Measurements from ENCODE around the gene WNT11. TPM values are rescaled to one million over a fixed set of nuclear protein-coding genes. Genes with fewer than 3 reads are reported as not detected.

WNT11 gene
- total RNA-seq, 6 experiments from 2014 or later: 2.8 to 13.1 (median 5.5) TPM

- TF ChIP-seq POLR2A (IDR thresholded peaks at IDR 0.05) (no peak), CTCF (IDR thresholded peaks at IDR 0.05) (no peak)
- no peak overlapping the region for H3K4me3 ChIP-seq
- no peak overlapping the region for H3K27ac ChIP-seq
- no peaks in the 10 kb centered on the region for H3K36me3 ChIP-seq
- no peaks in the 10 kb centered on the region for H3K4me1 ChIP-seq
- no peaks in the 10 kb centered on the region for H3K9me3 ChIP-seq
- ATAC-seq (no peak), DNase-seq (no peak)
- intact Hi-C loops (cut with DNase I): no loop called here
- no peaks in the 10 kb centered on the region for H3K27me3 ChIP-seq
- WGBS (ENCODE audit: insufficient coverage, low coverage, low lambda C conversion rate, missing lambda C conversion rate): no CpG with 5 or more reads among the region's 4 CpGs
Observed at GRCh38 chr11:76188873-76189272, 17.4 kb downstream of the WNT11 start.

GRCh38 chr11:76186776-76187279, 19.5 kb downstream of the WNT11 start:
- TF ChIP-seq CTCF (IDR thresholded peaks at IDR 0.05): no peak
- no peak for TF ChIP-seq POLR2A (IDR thresholded peaks at IDR 0.05)
- Histone ChIP-seq H3K4me3 (no peak overlapping the region), H3K36me3 (no peaks in the 10 kb centered on the region), H3K27ac (no peak overlapping the region), H3K4me1 (no peaks in the 10 kb centered on the region), H3K9me3 (no peaks in the 10 kb centered on the region), H3K27me3 (no peaks in the 10 kb centered on the region)
- peak; percentile 9 to 23 (median 13) for ATAC-seq
- DNase-seq: no peak
- whole genome bisulfite sequencing (ENCODE audit: insufficient coverage, low coverage, low lambda C conversion rate, missing lambda C conversion rate): 100% methylated on average over 4 of the region's 21 CpGs
- intact Hi-C loops (cut with DNase I): no loop called here

- DNase-seq: no peak
Observed at GRCh38 chr11:76185931-76186401, 20.3 kb downstream of the WNT11 start.

GRCh38 chr11:76185511-76185910, 20.8 kb downstream of the WNT11 start:
- no peak for TF ChIP-seq POLR2A (IDR thresholded peaks at IDR 0.05)
- Histone ChIP-seq H3K27me3 (no peaks in the 10 kb centered on the region), H3K36me3 (no peaks in the 10 kb centered on the region), H3K27ac (no peak overlapping the region), H3K9me3 (no peaks in the 10 kb centered on the region), H3K4me1 (no peaks in the 10 kb centered on the region), H3K4me3 (no peak overlapping the region)
- ATAC-seq (no peak), DNase-seq (no peak)
- WGBS (ENCODE audit: insufficient coverage, low coverage, low lambda C conversion rate, missing lambda C conversion rate): 84% methylated on average over 10 of the region's 10 CpGs
- intact Hi-C loops (cut with DNase I): no loop called here

More at GRCh38 chr11:76185931-76186401, 20.3 kb downstream of the WNT11 start:
- WGBS (ENCODE audit: insufficient coverage, low coverage, low lambda C conversion rate, missing lambda C conversion rate): 62% methylated on average over 10 of the region's 15 CpGs
- intact Hi-C loops (cut with DNase I): no loop called here
- no peaks in the 10 kb centered on the region for H3K27me3 ChIP-seq
- no peaks in the 10 kb centered on the region for H3K9me3 ChIP-seq
- no peak overlapping the region for H3K4me3 ChIP-seq
- no peaks in the 10 kb centered on the region for H3K4me1 ChIP-seq
- no peaks in the 10 kb centered on the region for H3K36me3 ChIP-seq
- TF ChIP-seq POLR2A (IDR thresholded peaks at IDR 0.05): no peak
- no peak for TF ChIP-seq CTCF (IDR thresholded peaks at IDR 0.05)
- H3K27ac ChIP-seq: no peak overlapping the region
- peak in 3 of 4 donors; percentile 9 to 34 (median 21) for ATAC-seq

- 49% methylated on average over 3 of the region's 7 CpGs for WGBS (ENCODE audit: insufficient coverage, low coverage, low lambda C conversion rate, missing lambda C conversion rate)
- ATAC-seq (peak; percentile 7 to 42 (median 37)), DNase-seq (no peak)
- intact Hi-C loops (cut with DNase I): no loop called here
- Histone ChIP-seq H3K4me1 (no peaks in the 10 kb centered on the region), H3K27me3 (no peaks in the 10 kb centered on the region), H3K36me3 (no peaks in the 10 kb centered on the region), H3K9me3 (no peaks in the 10 kb centered on the region), H3K27ac (no peak overlapping the region), H3K4me3 (no peak overlapping the region)
- TF ChIP-seq POLR2A (IDR thresholded peaks at IDR 0.05) (no peak), CTCF (IDR thresholded peaks at IDR 0.05) (no peak)
Observed at GRCh38 chr11:76184551-76184993, 21.7 kb downstream of the WNT11 start.
